Measurements from ENCODE around the gene PCDHB1.

DNA sequence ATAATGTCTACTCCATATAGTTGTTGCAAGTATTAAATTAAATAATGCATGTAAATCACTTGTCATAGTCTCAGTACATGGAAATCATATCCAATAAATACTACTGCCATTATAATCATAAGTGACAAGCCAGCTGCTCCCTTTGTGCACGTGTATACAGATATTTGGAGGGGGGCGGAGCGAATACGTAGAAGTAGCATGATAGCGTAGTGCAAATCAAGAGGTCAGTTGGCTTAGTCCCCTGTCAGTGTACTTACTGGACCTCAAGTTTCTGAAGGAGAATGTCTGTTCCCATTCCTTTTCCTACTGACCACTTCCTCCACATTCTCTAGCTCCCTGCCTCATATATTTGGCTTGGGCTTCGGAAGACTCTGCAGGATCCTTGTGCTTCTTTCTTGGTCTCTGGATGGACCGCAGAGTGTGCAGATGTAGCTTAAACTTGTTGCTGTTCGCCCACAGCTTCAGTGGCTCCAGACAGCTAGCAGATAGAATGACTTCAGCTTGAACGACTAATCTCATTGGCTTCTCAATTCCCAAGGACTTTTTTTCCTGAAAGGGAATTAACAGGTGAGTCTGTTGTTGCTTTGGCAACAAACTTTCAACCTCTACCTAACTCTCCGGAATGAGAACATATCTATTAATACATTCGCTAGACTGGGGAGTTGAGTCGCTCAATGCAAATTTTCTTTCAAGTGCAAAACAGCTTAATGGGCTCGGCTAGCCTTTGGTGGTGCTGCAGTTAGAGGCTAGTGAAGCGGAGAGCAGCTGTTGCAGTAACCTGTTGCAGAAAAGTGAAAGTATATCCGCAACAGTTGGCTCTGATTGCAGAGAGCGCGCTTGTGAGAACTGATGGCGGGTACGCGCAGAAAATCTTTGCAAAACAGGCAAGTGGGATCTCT is at the start of gene PCDHB1:
- no peak for TF ChIP-seq POLR2A (IDR thresholded peaks at IDR 0.05; ENCODE audit: low read depth, low read length)
- no peak for TF ChIP-seq EZH2 (IDR thresholded peaks at IDR 0.05; ENCODE audit: borderline replicate concordance, low read depth, low read length, severe bottlenecking)
- no peak for TF ChIP-seq JUN (IDR thresholded peaks at IDR 0.05; ENCODE audit: borderline replicate concordance, insufficient read depth, insufficient read length, low read depth)
